GM12873 (cell line): ENCODE results near the gene RUNDC3A.

Experiments used
- TF ChIP-seq, protein P1 (sequence below): IDR thresholded peaks from 2 replicates; pipeline ENCODE4 v1.5.1; 2012; ENCODE audit warnings: low read depth, mild to moderate bottlenecking, moderate library complexity, low read length, control low read depth; ENCODE audit not compliant: insufficient read depth; ENCODE audit errors: missing control alignments

RUNDC3A gene

DNA sequence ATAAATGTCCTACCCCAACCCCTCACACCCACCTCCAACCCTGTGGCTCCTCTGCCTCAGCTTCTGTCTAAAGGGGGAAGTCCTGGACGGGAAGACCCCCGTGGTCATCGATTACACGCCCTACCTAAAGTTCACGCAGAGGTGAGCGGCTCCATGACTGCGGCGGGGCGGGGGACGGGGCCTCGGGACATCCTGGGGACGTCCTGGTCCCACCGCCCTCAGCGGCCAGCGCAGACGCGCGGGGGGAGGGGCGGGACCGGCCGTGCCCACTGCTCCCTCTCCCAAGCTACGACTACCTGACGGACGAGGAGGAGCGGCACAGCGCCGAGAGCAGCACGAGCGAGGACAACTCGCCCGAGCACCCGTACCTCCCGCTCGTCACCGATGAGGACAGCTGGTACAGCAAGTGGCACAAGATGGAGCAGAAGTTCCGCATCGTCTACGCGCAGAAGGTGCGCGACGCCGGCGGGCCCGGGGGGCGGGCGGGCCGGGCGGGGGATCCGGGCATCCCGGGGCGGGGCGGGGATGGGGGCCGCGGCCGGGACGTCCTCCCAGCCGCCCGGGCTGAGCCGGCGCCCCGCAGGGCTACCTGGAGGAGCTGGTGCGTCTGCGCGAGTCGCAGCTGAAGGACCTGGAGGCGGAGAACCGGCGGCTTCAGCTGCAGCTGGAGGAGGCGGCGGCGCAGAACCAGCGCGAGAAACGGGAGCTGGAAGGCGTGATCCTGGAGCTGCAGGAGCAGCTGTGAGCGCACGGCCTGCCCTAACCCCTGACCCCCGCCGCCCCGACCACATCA is 6.7 kb downstream of the RUNDC3A start:
- TF ChIP-seq, protein P1, sequence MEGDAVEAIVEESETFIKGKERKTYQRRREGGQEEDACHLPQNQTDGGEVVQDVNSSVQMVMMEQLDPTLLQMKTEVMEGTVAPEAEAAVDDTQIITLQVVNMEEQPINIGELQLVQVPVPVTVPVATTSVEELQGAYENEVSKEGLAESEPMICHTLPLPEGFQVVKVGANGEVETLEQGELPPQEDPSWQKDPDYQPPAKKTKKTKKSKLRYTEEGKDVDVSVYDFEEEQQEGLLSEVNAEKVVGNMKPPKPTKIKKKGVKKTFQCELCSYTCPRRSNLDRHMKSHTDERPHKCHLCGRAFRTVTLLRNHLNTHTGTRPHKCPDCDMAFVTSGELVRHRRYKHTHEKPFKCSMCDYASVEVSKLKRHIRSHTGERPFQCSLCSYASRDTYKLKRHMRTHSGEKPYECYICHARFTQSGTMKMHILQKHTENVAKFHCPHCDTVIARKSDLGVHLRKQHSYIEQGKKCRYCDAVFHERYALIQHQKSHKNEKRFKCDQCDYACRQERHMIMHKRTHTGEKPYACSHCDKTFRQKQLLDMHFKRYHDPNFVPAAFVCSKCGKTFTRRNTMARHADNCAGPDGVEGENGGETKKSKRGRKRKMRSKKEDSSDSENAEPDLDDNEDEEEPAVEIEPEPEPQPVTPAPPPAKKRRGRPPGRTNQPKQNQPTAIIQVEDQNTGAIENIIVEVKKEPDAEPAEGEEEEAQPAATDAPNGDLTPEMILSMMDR: no peak

DNA sequence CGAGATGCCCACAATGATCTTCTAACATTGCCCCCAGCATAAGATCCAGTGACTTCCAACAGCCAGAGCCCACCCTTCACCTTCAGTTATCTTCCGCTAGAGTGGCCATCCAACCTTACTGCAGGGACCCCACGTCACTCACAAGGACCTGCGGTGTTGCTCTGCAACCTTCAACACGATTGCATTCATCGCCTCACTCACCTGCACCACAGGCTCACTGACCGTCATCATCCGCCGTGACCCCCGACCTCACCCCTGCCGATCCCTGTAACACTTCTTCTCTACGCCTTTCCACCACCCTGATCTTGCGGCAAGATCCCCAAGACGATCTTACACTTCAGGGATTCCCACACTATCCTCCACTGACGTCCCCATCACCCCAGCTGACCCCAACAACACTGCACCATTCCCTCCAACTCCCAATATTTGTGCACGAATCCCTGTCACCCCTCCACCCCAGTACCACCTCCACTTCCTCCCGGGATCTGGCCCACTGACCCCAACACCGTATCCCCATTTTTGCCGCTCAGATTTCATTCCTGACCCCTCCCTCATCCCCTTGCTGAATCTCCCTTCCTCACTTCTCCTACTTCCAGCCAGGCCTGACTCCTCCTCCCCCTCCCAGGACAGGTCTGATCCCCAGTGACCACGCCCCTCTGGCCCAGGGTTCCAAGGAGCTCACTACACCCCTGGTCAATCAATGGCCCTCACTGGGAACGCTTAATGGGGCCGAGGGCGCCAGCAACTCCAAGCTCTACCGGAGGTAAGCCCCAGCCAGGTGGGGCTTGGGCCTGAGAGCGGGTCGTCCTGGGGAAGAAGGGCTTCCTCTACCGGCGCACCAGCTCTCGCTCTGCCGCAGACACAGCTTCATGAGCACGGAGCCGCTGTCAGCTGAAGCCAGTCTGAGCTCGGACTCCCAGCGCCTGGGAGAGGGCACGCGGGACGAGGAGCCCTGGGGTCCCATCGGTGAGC is 7.6 kb downstream of the RUNDC3A start:
- TF ChIP-seq, protein P1: no peak

DNA sequence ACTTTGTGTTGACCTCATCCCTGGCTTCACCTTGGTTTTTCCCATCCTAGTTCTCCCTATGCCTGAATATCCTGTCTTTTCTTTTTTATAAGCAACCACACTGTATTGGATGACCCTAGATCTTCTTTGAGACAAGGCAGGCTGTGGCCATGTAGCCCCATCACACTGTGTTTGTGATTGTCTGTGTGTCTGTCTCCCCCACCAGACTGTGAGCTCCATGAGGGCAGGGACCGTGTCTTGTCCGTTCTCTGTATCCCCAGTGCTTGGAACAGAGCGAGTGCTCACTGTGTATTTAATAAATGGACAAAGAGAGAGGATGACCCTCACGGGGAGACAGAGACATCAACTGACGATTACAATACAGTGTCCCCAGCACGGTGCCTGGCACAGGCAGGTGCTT is 9.1 kb downstream of the RUNDC3A start:
- TF ChIP-seq, protein P1: no peak

DNA sequence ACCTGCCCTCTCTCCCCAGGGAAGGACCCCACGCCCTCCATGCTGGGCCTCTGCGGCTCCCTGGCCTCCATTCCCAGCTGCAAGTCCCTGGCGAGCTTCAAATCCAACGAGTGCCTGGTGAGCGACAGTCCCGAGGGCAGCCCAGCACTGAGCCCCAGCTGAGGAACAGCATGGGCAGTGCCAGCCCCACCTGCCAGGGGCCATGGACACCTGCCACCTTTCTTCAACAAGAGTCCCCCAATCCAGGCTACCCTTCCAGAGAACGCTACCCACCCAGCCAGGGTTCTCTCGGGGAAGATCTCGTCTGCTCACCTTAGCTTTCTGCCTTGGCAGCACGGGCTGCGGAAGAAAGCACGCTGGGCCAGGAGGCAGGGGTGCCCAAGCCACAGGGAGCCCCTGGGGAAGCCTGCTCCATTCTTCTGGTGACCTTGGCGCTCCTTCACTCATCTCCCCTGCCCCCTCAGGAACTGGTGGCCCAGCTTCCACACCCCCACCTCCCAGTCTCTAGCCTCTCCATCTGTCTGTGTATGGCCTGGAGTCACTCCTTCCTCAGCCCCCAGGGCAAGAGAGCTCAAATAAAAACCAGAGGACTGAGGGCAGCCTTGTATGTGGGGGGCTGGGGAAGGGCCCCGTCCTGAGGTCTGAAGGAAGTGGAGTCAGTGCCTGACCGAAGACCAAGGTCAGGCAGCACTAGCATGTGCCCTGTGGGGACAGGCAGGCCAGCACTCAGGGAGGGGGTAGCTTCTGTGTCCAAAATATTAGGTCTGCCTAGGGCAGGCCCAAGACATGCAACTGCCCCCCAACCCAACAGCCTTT is 9.9 kb downstream of the RUNDC3A start:
- TF ChIP-seq, protein P1: no peak

DNA sequence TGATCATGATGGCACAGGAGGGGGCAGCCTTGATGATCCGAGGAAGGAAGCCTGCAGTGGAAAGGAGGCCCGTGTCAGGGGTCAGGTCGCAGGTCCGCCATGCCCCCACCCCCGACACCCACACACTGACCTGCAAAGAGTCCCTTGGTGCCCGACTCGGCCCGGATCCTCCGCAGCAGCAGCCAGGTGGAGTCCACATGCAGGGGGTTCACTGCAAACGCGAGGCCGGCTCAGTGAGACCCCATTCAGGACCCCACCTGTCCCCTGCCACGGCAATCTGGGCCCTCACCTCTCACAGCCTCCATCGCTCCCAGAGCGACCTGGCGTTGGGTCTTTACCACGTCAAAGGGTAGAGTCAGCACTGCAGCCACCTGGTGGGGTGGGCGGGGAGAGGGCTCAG is 11.7 kb downstream of the RUNDC3A start:
- TF ChIP-seq, protein P1: no peak

DNA sequence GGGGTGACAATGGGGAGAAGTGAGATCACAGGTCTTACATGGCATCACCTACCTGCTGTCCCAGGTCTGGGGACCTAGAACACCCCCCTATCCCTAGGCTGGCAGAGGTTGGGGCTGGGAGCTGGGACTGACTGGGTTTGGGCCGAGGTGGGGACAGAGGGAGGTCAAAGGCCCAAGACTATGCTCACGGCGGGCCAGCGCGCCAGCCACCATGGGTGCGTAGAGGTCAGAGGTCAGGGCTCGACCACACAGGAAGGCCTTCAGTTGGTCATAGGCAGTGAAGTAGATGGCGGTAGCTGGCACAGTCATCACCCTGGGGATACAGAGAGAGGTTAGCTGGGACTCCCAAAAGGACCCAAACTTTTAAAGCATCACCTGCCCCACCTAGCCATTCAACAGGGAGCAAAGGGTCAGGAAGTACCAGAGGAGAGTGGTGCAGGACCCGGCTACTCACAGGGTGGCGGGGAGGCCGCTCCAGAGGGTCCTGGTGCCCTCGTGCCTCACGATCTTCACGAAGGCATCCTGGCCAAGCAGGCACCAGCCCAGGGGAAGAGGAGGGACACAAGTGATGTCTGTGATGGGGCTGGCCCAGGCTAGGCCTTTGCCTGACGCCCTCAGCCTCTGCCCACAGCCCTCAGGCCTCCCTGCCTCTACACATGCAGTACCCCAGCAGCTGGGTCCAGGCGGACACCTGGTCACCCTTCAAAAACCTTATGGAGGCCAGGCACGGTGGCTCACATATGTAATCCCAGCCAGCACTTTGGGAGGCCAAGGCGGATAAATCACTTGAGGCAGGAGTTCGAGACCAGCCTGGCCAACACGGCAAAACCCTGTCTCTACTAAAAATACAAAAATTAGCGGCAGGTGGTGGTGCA is 13.1 kb downstream of the RUNDC3A start:
- TF ChIP-seq, protein P1: no peak
